ENCODE results near the gene PLEKHD1.

The PLEKHD1 gene

GRCh38 chr14:69525896-69526295 is 41.4 kb downstream of the PLEKHD1 start:
- Mint-ChIP-seq H3K36me3 (no peaks in the 10 kb centered on the region), H3K9me3 (no peaks in the 10 kb centered on the region), H3K4me1 (no peaks in the 10 kb centered on the region), H3K4me3 (no peak overlapping the region), H3K27me3 (peaks cover 23% of the 10 kb centered on the region), H3K27ac (no peak overlapping the region)
- no peak for ATAC-seq

- H3K27me3 Mint-ChIP-seq = peaks cover 23% of the 10 kb centered on the region
- H3K27ac Mint-ChIP-seq = no peak overlapping the region
- no peak overlapping the region for H3K4me3 Mint-ChIP-seq
- ATAC-seq = no peak
- no peaks in the 10 kb centered on the region for H3K9me3 Mint-ChIP-seq
- no peaks in the 10 kb centered on the region for H3K4me1 Mint-ChIP-seq
- no peaks in the 10 kb centered on the region for H3K36me3 Mint-ChIP-seq
Measured at GRCh38 chr14:69527635-69528034, 43.1 kb downstream of the PLEKHD1 start.

- no peaks in the 10 kb centered on the region for H3K4me1 Mint-ChIP-seq
- no peak for ATAC-seq
- peaks cover 23% of the 10 kb centered on the region for H3K27me3 Mint-ChIP-seq
Measured at GRCh38 chr14:69528143-69528542, 43.6 kb downstream of the PLEKHD1 start.

GRCh38 chr14:69528930-69529329 is 44.4 kb downstream of the PLEKHD1 start:
- Mint-ChIP-seq H3K27me3 (peaks cover 23% of the 10 kb centered on the region), H3K36me3 (no peaks in the 10 kb centered on the region), H3K4me3 (no peak overlapping the region), H3K27ac (no peak overlapping the region), H3K9me3 (no peaks in the 10 kb centered on the region), H3K4me1 (no peaks in the 10 kb centered on the region)
- no peak for ATAC-seq

More at GRCh38 chr14:69528143-69528542, 43.6 kb downstream of the PLEKHD1 start:
- no peak overlapping the region for H3K4me3 Mint-ChIP-seq
- no peaks in the 10 kb centered on the region for H3K9me3 Mint-ChIP-seq
- H3K27ac Mint-ChIP-seq = no peak overlapping the region
- no peaks in the 10 kb centered on the region for H3K36me3 Mint-ChIP-seq

- no peaks in the 10 kb centered on the region for H3K36me3 Mint-ChIP-seq
- ATAC-seq = no peak
- no peaks in the 10 kb centered on the region for H3K4me1 Mint-ChIP-seq
- H3K27me3 Mint-ChIP-seq = peaks cover 26% of the 10 kb centered on the region
- H3K4me3 Mint-ChIP-seq = no peak overlapping the region
- no peak overlapping the region for H3K27ac Mint-ChIP-seq
- H3K9me3 Mint-ChIP-seq = no peaks in the 10 kb centered on the region
Measured at GRCh38 chr14:69529563-69529962, 45.0 kb downstream of the PLEKHD1 start.

GRCh38 chr14:69530095-69530494 is 45.6 kb downstream of the PLEKHD1 start:
- H3K27me3 Mint-ChIP-seq = peaks cover 31% of the 10 kb centered on the region
- no peak for ATAC-seq
- no peak overlapping the region for H3K27ac Mint-ChIP-seq
- H3K4me1 Mint-ChIP-seq = no peaks in the 10 kb centered on the region
- H3K36me3 Mint-ChIP-seq = no peaks in the 10 kb centered on the region
- no peak overlapping the region for H3K4me3 Mint-ChIP-seq
- no peaks in the 10 kb centered on the region for H3K9me3 Mint-ChIP-seq

GRCh38 chr14:69531135-69531534 is 46.6 kb downstream of the PLEKHD1 start:
- H3K4me1 Mint-ChIP-seq = no peaks in the 10 kb centered on the region
- ATAC-seq = no peak
- H3K27me3 Mint-ChIP-seq = peaks cover 41% of the 10 kb centered on the region
- H3K36me3 Mint-ChIP-seq = no peaks in the 10 kb centered on the region
- H3K4me3 Mint-ChIP-seq = no peak overlapping the region
- H3K9me3 Mint-ChIP-seq = no peaks in the 10 kb centered on the region
- no peak overlapping the region for H3K27ac Mint-ChIP-seq

GRCh38 chr14:69532561-69533340 is 48.2 kb downstream of the PLEKHD1 start:
- no peaks in the 10 kb centered on the region for H3K9me3 Mint-ChIP-seq
- no peak for ATAC-seq
- H3K4me3 Mint-ChIP-seq = no peak overlapping the region
- no peak overlapping the region for H3K27ac Mint-ChIP-seq
- H3K36me3 Mint-ChIP-seq = no peaks in the 10 kb centered on the region
- H3K27me3 Mint-ChIP-seq = peaks cover 33% of the 10 kb centered on the region
- no peaks in the 10 kb centered on the region for H3K4me1 Mint-ChIP-seq

GRCh38 chr14:69535230-69535848 is 50.8 kb downstream of the PLEKHD1 start:
- H3K4me1 Mint-ChIP-seq = no peaks in the 10 kb centered on the region
- H3K27ac Mint-ChIP-seq = no peak overlapping the region
- H3K9me3 Mint-ChIP-seq = no peaks in the 10 kb centered on the region
- H3K36me3 Mint-ChIP-seq = no peaks in the 10 kb centered on the region
- no peak for ATAC-seq
- no peak overlapping the region for H3K4me3 Mint-ChIP-seq
- H3K27me3 Mint-ChIP-seq = peaks cover 44% of the 10 kb centered on the region

GRCh38 chr14:69536971-69537370 is 52.4 kb downstream of the PLEKHD1 start:
- no peak overlapping the region for H3K4me3 Mint-ChIP-seq
- H3K4me1 Mint-ChIP-seq = no peaks in the 10 kb centered on the region
- no peak for ATAC-seq
- H3K9me3 Mint-ChIP-seq = no peaks in the 10 kb centered on the region
- H3K27me3 Mint-ChIP-seq = peaks cover 44% of the 10 kb centered on the region
- H3K36me3 Mint-ChIP-seq = no peaks in the 10 kb centered on the region
- H3K27ac Mint-ChIP-seq = no peak overlapping the region

GRCh38 chr14:69537900-69538299 is 53.4 kb downstream of the PLEKHD1 start:
- Mint-ChIP-seq H3K27me3 (peaks cover 44% of the 10 kb centered on the region), H3K4me3 (no peak overlapping the region), H3K4me1 (no peaks in the 10 kb centered on the region), H3K27ac (no peak overlapping the region), H3K9me3 (no peaks in the 10 kb centered on the region), H3K36me3 (no peaks in the 10 kb centered on the region)
- ATAC-seq = no peak

- H3K27ac Mint-ChIP-seq = no peak overlapping the region
- no peaks in the 10 kb centered on the region for H3K9me3 Mint-ChIP-seq
- H3K4me1 Mint-ChIP-seq = no peaks in the 10 kb centered on the region
- no peak overlapping the region for H3K4me3 Mint-ChIP-seq
- no peaks in the 10 kb centered on the region for H3K36me3 Mint-ChIP-seq
- peaks cover 51% of the 10 kb centered on the region for H3K27me3 Mint-ChIP-seq
- ATAC-seq = no peak
Measured at GRCh38 chr14:69538766-69539165, 54.2 kb downstream of the PLEKHD1 start.

GRCh38 chr14:69539631-69540410 is 55.3 kb downstream of the PLEKHD1 start:
- Mint-ChIP-seq H3K27me3 (peaks cover 57% of the 10 kb centered on the region), H3K36me3 (no peaks in the 10 kb centered on the region), H3K4me3 (no peak overlapping the region), H3K4me1 (peaks cover 5% of the 10 kb centered on the region), H3K27ac (no peak overlapping the region), H3K9me3 (no peaks in the 10 kb centered on the region)
- ATAC-seq = no peak

GRCh38 chr14:69540654-69541335 is 56.3 kb downstream of the PLEKHD1 start:
- H3K4me1 Mint-ChIP-seq = peaks cover 5% of the 10 kb centered on the region
- peaks cover 51% of the 10 kb centered on the region for H3K27me3 Mint-ChIP-seq
- no peak overlapping the region for H3K27ac Mint-ChIP-seq
- no peaks in the 10 kb centered on the region for H3K9me3 Mint-ChIP-seq
- no peaks in the 10 kb centered on the region for H3K36me3 Mint-ChIP-seq
- ATAC-seq = no peak
- H3K4me3 Mint-ChIP-seq = no peak overlapping the region

- no peak for ATAC-seq
- Mint-ChIP-seq H3K4me3 (no peak overlapping the region), H3K27me3 (peaks cover 55% of the 10 kb centered on the region)
Measured at GRCh38 chr14:69542311-69542710, 57.8 kb downstream of the PLEKHD1 start.

More at GRCh38 chr14:69542311-69542710, 57.8 kb downstream of the PLEKHD1 start:
- H3K27ac Mint-ChIP-seq = no peak overlapping the region
- H3K36me3 Mint-ChIP-seq = no peaks in the 10 kb centered on the region
- H3K4me1 Mint-ChIP-seq = peaks cover 5% of the 10 kb centered on the region
- H3K9me3 Mint-ChIP-seq = no peaks in the 10 kb centered on the region
